Measurements from ENCODE around the gene NRIP3.

The NRIP3 gene

DNA sequence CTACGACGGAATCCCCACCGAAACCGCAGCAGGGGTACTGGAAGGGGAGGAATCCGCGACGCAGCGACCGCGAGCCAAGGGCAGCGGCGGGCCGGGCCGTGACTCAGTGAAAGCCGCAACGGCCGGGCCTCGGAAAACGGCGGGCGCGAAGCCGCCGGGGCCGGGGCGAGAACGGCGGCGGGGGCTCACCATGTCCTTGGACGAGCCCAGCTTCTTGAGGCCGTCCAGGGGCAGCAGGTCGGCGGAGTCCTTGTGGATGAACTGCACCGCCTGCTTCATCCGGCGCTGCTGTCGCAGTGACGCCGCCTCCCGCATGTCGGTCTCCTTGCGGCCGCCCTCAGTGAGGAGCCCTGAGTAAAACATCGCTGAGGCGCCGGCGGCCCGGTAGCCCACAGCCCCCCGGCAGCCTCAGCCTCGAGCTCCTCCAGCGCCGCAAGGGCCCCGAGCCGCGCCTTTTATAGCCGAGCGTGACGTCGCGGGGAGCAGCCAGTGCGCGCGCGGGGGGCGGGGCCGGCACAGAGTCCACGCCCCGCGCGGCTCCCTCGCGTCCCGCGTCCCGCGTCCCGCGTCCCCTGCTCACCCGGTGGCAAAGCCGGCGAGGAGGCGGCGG, at the start of gene NRIP3:
TSS of gene NRIP3 (minus strand) at position 429 of the 610 bp plus-strand sequence. CDS start at position 363, 66 bp downstream.
- in situ Hi-C loops (cut with MboI; ENCODE audit: low sequenced_read_pairs, unreplicated experiment) = no loop called here
- TF ChIP-seq, protein P1, sequence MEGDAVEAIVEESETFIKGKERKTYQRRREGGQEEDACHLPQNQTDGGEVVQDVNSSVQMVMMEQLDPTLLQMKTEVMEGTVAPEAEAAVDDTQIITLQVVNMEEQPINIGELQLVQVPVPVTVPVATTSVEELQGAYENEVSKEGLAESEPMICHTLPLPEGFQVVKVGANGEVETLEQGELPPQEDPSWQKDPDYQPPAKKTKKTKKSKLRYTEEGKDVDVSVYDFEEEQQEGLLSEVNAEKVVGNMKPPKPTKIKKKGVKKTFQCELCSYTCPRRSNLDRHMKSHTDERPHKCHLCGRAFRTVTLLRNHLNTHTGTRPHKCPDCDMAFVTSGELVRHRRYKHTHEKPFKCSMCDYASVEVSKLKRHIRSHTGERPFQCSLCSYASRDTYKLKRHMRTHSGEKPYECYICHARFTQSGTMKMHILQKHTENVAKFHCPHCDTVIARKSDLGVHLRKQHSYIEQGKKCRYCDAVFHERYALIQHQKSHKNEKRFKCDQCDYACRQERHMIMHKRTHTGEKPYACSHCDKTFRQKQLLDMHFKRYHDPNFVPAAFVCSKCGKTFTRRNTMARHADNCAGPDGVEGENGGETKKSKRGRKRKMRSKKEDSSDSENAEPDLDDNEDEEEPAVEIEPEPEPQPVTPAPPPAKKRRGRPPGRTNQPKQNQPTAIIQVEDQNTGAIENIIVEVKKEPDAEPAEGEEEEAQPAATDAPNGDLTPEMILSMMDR (IDR thresholded peaks at IDR 0.05; ENCODE audit: borderline replicate concordance, control extremely low read depth, extremely low read depth, insufficient read depth, missing control alignments) = no peak
- peak; percentile 80 for DNase-seq (ENCODE audit: low spot score)

DNA sequence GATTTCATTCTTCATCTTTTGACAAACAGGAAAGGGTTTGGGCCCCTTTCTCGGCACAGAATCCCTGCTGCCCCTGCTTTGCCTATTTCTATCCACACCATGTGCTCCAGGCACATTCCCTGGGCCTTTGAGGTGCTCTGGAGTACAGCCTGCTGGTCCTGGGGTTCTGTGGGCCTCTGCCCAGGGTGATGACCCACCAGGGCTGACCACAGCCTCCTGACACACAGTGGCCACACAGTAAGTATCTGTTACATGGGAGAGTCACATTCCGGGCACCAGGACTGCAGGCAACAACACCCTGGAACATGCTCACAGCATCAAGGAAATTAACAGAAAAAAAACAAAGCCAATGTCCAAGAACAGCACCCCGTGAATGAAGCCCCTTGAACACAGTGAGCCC, 48.5 kb upstream of the NRIP3 start:
- DNase-seq (ENCODE audit: low spot score) = no peak
- TF ChIP-seq, protein P1 (IDR thresholded peaks at IDR 0.05; ENCODE audit: borderline replicate concordance, control extremely low read depth, extremely low read depth, insufficient read depth, missing control alignments) = no peak
- in situ Hi-C loops (cut with MboI; ENCODE audit: low sequenced_read_pairs, unreplicated experiment) = no loop called here

DNA sequence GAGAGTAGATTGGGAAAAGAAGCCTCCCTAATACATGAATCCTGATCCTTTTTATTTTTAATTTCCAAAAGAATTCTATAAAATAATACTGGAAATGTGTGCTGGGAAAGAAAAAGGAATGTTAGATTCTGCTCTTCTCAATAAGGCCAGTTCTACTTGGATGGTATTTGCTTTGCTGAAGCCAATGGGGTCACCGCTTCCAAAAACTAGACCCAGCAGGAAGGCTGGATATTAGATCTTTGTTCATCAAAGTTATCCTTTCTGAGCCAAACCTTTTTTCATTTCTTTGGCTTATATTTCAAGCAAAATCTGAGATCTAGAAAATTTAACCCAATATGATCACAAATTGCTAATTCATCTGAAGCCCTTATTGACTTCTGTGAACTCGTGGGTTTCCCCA, 46.2 kb upstream of the NRIP3 start:
- DNase-seq (ENCODE audit: low spot score) = no peak
- TF ChIP-seq, protein P1 (IDR thresholded peaks at IDR 0.05; ENCODE audit: borderline replicate concordance, control extremely low read depth, extremely low read depth, insufficient read depth, missing control alignments) = no peak
- in situ Hi-C loops (cut with MboI; ENCODE audit: low sequenced_read_pairs, unreplicated experiment) = no loop called here

DNA sequence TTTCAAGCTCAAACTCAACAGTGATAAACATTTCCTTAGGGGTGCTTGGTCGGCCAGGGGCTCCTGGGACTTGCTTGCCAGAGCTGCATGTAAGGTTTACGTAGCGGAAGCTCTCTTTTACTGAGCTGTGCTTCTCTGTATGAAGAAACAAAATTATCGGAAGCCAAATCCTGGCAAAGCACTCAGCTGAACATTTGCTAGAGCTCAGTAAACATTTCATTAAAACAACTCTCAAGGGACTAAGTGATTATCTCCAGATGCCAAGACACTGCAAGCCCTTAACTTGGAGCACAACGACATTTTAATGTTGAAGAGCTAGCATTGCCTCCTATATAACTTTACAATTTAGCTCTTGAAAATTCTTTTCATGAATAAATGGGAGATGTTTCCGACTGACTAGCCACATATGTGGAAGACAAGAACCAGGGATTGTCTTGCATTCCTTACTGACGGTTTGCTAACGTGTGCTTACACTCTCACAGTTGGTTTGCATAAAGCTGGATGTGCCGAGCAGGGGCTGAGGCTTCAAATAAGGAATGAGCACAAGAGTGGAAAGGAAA, 44.2 kb upstream of the NRIP3 start:
- TF ChIP-seq, protein P1 (IDR thresholded peaks at IDR 0.05; ENCODE audit: borderline replicate concordance, control extremely low read depth, extremely low read depth, insufficient read depth, missing control alignments) = no peak
- in situ Hi-C loops (cut with MboI; ENCODE audit: low sequenced_read_pairs, unreplicated experiment) = no loop called here
- DNase-seq (ENCODE audit: low spot score) = no peak

DNA sequence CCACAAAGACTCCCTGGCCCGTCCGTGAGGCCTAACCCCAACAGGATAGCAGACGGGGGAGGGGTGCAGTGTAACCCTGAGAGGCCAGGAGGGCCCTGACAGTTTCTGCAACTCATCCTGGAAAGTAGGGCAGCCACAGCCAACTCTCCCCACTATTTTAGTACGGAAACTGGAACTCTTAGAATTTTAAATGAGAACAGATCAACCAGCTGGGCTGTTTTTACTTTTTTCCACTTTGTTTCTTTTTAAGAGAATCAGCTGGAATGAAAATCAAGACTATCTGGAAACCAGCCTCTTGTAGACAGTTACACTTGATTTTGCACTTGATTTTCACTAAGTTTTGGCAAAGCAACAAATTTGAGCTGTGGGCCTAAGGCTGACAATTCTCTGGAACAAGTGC, 42.7 kb upstream of the NRIP3 start:
- TF ChIP-seq, protein P1 (IDR thresholded peaks at IDR 0.05; ENCODE audit: borderline replicate concordance, control extremely low read depth, extremely low read depth, insufficient read depth, missing control alignments) = no peak
- no peak for DNase-seq (ENCODE audit: low spot score)
- in situ Hi-C loops (cut with MboI; ENCODE audit: low sequenced_read_pairs, unreplicated experiment) = no loop called here

DNA sequence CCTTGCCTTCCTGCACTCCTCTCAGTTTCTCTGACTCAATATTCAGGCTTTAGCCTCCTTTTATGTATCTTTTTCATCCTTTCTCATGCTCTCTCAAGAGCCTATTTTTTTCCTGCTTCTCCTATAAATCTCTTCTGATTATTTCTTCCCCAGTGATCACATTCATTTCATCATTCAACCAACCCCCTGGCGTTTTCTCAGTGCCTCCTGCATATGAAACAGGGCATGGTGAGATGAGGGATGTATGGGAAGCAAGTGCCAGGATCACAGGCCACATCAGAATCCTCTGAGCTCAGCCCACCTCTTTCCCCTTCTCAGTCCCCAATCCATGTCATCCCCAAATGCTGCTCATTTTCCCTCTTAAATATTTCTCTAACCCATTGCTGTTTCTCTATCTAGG, 38.7 kb upstream of the NRIP3 start:
- DNase-seq (ENCODE audit: low spot score) = no peak
- in situ Hi-C loops (cut with MboI; ENCODE audit: low sequenced_read_pairs, unreplicated experiment) = no loop called here
- TF ChIP-seq, protein P1 (IDR thresholded peaks at IDR 0.05; ENCODE audit: borderline replicate concordance, control extremely low read depth, extremely low read depth, insufficient read depth, missing control alignments) = no peak

Data from GM13976 (cell line).